Islet precursor cell (in vitro differentiated cells): Measurements from ENCODE around the gene DHX35.

Experiments used
- DNase-seq: peaks from one replicate; pipeline ENCODE4 v3.0.0-alpha.2; 2018

The DHX35 gene, protein sequence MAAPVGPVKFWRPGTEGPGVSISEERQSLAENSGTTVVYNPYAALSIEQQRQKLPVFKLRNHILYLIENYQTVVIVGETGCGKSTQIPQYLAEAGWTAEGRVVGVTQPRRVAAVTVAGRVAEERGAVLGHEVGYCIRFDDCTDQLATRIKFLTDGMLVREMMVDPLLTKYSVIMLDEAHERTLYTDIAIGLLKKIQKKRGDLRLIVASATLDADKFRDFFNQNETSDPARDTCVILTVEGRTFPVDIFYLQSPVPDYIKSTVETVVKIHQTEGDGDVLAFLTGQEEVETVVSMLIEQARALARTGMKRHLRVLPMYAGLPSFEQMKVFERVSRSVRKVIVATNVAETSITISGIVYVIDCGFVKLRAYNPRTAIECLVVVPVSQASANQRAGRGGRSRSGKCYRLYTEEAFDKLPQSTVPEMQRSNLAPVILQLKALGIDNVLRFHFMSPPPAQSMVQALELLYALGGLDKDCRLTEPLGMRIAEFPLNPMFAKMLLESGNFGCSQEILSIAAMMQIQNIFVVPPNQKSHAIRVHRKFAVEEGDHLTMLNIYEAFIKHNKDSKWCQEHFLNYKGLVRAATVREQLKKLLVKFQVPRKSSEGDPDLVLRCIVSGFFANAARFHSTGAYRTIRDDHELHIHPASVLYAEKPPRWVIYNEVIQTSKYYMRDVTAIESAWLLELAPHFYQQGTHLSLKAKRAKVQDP

DNA sequence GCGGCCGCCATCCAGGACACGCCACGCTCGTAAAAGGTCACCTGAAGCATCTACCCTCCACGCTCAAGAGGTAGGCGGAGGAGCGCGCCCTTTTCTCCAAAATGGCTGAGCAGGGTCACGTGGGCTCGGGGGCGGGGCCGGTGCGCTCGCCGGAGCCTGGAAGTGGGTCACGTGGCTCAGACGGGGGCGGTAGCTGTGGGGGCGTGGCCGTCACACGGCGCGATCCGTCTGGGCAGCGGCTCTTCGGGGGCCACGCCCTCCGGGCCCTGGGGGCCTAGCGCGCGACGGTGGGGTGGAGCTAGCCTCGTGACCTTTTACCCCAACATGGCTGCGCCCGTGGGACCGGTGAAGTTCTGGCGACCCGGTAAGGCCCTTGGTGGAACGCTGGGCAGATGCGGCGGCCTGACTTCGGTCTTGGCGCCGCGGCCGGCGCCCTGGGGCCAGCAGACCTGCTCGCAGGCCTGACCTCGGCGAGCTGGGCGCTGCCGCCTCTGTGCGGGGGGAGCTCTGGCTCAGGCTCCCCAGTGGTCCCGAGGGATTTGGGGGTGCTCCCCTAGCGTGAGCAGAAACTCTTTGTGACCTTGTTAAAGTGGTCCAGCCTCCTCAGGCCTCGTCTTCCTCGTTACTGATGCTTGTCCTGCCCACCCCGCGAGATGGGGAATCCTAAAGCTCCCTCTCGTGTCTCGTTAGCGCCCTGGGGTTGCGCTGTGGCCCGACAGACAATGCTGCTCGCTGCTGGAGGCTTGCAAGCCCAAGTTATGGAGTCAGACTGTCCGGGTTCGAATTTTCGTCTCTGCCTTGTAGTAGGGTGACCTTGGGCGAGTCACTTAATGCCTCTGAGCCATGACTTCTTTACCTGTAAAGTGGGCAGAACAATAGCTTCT is at the start of gene DHX35:
DHX35 (plus strand) TSS at position 301 of the 884 bp plus-strand sequence; CDS start at position 325, 24 bp downstream.
- peak; percentile 98 for DNase-seq

- DNase-seq: no peak
Measured at GRCh38 chr20:38915355-38915754, 46.8 kb upstream of the DHX35 start.

DNA sequence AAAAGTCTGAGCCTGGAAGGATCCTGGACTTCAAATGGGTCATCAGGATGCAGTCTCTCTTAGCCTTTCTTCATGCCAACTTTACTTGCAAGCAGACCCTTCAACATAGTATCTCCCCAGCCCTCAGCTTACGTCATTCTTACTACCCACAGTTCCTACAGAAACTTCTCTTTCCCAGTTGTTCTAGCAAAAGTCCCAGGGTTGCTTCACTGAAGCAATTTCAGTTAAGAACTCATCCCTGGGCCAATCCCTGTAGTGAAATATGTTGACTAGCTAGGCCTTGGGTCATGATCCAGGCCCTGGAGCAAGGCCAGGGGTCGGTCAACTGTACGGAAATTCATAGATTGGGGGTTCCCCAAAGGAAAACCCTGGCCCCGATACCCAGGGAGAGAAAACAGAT is 44.5 kb upstream of the DHX35 start:
- DNase-seq: no peak

DNA sequence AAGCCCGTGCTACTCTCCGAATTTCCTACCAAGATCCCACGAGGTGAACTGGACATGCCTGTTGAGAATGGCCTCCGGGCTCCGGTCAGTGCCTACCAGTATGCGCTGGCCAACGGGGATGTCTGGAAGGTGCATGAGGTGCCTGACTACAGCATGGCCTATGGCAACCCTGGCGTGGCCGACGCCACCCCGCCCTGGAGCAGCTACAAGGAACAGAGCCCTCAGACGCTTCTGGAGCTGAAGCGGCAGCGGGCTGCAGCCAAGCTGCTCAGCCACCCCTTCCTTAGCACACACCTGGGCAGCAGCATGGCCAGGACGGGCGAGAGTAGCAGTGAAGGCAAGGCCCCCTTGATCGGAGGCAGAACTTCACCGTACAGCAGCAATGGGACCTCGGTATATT is 44.0 kb upstream of the DHX35 start:
- no peak for DNase-seq

GRCh38 chr20:38919683-38920082 is 42.5 kb upstream of the DHX35 start:
- DNase-seq: no peak

DNA sequence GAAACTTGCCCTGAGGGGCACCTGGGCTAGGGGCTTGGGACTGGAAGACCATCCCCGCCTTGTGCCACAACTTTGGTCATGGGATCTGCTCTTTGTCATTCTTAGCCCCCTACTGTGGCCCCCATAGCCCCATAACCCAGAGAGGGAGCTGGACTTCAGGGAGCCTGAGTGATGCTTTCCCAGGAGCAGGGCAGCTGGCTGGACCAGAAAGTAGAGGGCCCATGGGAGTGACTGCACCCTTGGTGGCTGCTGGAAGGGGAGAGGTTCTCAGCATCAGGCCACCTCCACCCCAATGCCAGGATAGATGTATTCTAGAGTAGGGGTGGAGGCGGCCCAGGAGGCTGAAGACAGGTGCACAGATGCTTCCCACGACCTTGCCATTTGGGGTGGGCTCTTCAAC is 41.7 kb upstream of the DHX35 start:
- DNase-seq: no peak

- DNase-seq: no peak
Measured at GRCh38 chr20:38920851-38921250, 41.3 kb upstream of the DHX35 start.

GRCh38 chr20:38924718-38925117 is 37.4 kb upstream of the DHX35 start:
- no peak for DNase-seq

- peak; percentile 99 for DNase-seq
Measured at GRCh38 chr20:38926142-38926933, 35.8 kb upstream of the DHX35 start, which contains the start of gene FAM83D. FAM83D (plus strand) TSS chr20:38926417; CDS start chr20:38926443, 26 bp downstream.

DNA sequence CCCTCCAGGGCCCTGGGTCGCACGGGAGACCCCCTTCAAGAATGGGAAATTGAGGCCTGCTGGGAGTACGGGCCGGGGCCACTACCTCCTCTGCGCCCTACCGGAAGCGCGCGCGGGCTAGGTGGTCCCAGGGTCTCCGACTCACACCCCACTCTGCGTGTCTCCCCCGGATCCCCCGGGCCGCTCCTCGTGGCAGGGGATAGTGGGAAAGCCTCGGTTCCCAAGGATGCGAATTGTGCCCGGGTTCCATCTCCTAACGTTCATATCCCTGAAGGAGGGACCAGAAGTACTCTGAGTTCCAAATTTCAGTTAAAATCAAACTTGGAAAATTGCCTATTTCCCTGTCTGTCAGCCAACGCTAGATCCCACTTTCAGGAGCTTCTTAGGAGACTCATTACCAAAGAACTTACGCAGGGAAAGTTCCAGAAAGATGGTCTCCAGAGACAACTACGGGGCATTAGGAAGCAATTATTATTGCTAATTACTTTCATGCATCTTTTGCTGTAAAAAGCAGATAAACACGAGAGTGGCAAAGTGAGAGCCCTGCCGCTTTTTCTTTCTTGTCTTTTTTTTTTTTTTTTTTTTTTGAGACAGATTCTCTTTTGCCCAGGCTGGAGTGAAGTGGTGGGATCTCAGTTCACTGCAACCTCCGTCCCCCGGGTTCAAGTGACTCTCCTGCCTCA is 35.1 kb upstream of the DHX35 start:
- DNase-seq: no peak

- DNase-seq: no peak
Measured at GRCh38 chr20:38927902-38928578, 34.1 kb upstream of the DHX35 start.

DNA sequence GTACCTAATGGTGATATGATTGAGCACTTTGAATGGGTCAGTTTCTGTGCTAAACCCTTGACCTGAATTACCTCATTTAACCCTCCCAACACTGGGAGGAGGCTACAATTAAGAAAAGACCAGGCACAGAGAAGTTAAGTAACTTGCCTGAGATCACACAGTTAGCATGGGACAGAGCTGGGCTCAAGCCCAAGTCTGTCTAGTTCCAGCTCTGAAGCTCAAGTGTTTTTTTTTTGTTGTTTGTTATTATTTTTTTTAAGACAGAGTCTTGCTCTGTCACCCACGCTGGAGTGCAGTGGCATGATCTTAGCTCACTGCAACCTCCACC is 31.9 kb upstream of the DHX35 start:
- DNase-seq: no peak

DNA sequence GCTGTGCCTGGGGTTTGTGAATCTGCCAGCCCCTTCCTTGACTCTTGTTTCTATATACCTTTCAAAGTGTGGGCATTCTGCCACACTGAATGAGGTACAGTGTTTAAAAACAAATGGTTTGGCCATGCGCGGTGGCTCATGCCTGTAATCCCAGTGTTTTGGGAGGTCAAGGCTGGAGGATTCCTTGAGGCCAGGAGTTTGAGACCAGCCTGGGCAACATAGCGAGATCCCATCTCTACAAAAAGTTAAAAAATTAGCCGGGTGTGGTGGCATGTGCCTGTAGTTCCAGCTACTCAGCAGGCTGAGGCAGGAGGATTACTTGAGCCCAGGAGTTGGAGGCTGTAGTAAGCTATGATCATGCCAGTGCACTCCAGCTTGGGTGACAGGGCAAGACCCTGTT is 30.2 kb upstream of the DHX35 start:
- peak; percentile 16 for DNase-seq

GRCh38 chr20:38932457-38933120 is 29.6 kb upstream of the DHX35 start:
- DNase-seq: peak; percentile 51

DNA sequence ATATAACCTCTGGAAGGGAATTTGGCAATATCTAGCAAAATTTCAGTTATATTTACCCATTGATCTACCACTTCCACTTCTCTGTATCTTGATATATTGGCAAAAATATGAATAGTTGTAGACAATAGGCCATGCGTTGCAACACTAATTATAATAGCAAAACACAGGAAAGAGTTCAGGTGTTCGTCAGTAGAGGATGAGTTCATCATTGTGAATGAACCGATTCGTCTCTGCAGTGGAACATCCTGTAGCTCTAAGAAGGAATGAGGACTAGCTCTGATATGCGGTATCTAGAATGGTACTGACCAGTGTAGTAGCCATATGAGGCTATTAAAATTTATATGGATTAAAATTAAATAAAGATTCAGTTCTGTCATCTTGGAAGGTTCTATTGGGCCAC is 27.6 kb upstream of the DHX35 start:
- DNase-seq: no peak

DNA sequence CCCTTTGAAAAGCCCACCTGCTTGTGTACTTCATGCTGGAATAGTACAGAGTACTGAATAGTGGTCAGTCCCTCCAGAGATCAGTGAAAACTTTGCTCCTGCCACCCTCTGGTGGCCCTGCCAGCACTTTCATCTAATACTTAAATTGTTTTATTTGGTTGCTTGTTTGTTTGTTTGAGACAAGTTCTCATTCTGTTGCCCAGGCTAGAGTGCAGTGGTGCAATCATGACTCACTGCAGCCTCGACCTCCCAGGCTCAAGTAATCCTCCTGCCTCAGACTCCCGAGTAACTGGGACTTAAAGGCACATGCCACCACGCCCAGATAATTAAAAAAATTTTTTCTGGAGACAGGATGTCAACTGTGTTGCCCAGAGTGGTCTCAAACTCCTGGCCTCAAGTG is 26.9 kb upstream of the DHX35 start:
- peak; percentile 53 for DNase-seq

DNA sequence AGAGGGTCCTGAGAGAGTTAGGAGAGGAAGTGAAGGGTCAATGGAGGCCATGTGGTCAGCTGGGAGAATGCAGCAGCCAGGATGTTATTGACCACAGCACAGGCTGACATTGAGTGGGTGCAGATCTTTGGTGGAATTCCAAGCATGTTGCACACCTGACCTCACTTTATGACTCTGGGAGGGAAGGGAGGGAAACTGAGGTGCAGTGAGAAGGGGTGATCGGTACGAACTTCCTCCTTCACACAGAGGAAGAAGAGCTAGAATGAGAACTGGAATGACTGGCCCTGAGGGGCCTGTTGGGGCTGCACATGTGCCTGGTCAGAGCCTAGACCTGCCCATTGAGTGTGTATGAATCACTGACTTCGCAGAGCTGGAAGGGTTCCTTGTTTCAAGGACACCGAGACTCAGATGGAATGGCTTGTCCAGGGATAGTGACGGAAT is 26.2 kb upstream of the DHX35 start:
- DNase-seq: peak; percentile 79

DNA sequence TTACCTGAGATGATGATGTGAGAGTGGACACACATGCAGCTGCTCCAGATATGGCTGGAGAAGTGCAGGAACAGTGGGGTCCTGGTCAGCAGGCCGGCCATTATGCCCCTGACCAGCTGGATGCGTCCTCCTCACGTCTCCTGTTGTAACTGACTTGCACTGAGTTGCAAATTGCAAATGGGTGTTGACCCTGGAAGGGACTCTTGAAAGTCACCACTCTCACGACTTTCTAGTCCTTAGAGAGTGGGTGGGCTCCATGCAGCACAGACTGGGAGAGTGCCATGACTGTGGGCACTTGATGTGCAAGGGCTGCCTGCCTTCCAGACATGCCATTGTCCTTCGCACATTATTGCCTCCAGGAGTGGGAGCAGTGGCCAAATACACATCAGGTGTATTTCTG is 25.1 kb upstream of the DHX35 start:
- peak; percentile 36 for DNase-seq

DNA sequence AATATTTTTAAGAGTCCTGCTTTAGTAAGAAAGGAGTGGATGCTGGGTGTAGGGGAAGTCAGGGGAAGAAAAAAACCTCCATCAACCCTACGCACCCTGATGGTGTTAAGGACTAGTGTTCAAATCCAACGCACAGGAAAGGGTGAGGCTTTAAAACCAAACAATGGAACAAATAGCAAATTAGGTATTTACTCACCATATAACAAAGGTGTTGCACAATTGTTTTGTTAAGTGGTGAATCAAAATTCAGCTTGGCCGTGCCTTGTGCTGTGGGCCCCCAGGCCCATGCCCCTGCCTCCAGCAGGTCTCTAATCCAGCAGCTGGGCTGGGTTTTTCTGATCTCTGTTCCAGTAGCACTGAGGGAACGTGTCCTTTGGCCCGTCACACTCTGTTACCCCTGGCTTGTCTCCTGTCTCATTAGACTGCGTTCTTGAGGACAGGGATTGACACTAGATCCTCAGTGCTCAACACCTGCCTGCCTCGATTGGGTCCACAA is 24.1 kb upstream of the DHX35 start:
- DNase-seq: peak; percentile 14

- DNase-seq: peak; percentile 21
Measured at GRCh38 chr20:38939686-38940085, 22.5 kb upstream of the DHX35 start.
